GM19324 (cell line): ENCODE results near the gene IREB2.

ENCODE experiments used
- ATAC-seq: cut with Tn5 transposase; IDR thresholded peaks from one replicate; pipeline ENCODE4 v1.9.1; 2021; ENCODE audit warnings: mild to moderate bottlenecking, moderate library complexity; ENCODE audit not compliant: unreplicated experiment, low FRiP score

IREB2 gene

DNA sequence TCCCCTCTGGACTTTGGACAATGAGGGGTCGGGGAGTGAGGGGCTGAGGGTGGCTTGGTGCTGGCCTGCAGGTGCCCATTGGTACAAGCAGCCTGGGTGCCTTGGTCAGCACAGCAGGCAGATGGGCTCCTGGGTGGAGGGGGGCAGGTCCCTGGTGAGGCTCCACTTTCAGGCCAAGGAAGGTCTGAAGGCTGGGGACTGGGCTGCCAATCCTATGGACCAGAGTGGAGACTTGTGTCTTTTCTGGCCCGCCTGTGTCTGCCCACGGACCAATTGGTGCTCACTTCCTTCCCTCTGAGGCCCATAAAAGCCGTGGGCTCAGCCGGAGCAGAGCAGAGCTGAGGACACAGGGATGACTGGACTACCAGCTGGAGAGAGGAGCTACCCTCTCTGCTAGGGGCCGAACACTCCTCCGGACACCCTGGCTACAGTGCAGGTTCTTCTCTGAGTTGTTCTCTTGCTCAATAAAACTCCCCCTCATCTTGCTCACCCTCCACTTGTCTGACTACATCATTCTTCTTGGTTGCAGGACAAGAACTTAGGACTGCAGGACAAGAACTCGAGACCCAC is 31.9 kb upstream of the IREB2 start:
- ATAC-seq = no peak

DNA sequence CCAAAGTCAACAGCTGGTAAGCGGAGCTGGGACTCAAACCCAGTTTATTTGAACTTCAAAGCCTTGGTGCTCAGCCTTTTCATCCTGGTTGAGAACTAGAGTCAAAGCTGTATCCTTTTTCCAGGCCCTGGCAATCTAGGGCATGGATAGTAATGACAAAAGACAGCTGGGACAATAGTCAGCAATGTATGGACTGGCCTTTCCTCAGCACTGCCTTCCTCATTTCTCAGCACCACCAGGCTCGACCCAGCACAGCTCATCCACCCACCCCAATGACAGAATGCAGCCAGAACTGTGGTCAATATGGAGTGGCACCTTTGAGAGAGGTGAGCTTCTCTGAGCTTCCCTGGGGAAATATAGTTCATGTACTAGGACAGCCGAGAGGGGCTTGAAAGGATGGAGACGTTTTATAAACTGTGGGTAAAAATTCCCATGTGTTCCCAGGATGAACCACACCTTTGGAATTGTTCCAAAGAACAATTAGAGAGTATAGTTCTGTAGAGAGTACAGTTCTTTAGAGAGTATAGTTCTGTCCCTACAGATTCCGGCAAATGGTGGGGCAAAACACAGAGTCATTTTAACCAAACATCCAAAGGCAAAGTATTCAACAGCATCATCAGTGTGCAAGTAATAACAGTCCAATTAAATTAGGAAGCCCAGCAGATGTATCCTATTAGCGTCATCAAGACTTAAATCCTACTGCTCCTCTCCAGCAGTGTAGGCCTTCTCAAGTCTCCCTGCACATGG is 30.2 kb upstream of the IREB2 start:
- ATAC-seq = no peak

DNA sequence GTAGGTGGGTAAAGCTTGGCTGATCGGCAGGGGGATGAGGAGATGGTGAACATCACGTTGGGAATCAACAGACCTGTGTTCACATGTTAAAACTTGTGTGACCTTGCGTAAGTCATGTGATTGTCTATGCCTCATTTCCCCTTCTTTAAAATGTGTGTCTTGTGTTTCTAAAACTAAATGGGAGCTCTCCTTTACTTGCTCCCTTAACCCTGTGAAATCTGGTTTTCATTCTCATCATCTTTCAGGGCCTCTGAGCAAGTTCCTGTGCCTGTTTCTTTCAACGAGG is 29.7 kb upstream of the IREB2 start:
- ATAC-seq = no peak

DNA sequence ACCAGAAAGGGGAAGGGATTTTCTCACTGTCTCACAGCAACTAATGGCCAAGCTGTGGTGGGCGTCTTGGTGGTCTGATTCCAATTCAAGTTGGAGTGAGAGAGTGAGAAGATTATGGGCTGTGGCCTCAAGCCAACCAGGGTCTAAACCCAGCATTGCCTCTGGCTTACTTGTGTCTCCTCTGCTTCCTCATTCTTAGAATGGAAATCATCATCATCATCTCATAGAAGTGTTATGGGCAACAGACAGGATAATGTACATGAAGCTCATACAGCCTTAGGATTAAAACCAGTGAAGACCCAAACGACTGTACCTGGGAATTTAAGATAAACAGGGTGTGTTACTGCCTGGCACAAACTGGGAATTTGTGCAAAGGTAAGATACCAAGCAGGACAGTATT is 29.1 kb upstream of the IREB2 start:
- ATAC-seq = no peak

DNA sequence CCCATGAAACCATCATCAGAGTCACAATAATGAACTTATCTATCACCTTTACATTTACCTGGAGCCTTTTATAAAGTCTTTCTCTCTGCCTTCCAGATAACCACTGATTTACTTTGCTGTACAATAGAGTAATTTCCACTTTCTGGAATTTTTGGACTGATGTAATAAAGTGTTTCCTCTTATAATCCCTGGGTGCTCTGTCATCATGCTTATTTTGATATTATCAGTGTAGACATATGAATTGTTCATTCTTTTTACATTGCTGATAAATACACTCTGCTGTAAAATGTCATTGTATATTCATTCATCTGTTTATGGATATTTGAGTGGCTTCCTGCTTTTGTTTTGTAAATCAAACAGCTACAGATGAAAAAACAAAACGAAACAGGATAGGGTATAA is 27.0 kb upstream of the IREB2 start:
- ATAC-seq = no peak

DNA sequence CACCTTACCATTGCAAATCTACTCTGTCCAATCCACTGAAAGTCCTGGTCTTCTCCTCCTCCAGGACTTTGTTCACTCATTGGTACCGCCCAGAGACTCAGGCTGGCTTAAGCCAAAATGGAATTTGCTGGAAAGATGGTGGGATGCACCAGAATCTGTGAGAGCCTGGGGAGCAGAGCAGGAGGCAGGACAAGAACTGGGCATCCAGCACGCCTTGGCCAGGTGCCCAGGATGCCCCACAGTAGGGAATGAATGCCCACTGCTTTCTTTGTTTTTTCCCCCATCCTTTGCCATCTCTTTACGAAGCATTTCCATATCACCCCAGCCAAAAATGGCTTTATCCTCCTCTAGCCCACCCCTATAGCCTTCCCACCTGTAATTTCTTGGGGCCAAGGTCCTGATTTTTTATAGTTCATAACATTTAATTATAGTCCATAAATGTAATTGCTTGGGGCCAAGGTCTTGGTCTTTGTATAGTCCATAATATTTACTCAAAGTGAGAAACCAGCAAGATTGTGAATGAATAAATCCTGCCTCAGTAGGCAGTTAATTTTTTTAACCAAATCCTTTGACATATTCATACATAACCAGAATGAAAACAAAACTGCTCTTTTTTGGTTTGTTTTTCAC is 23.3 kb upstream of the IREB2 start:
- ATAC-seq = no peak

DNA sequence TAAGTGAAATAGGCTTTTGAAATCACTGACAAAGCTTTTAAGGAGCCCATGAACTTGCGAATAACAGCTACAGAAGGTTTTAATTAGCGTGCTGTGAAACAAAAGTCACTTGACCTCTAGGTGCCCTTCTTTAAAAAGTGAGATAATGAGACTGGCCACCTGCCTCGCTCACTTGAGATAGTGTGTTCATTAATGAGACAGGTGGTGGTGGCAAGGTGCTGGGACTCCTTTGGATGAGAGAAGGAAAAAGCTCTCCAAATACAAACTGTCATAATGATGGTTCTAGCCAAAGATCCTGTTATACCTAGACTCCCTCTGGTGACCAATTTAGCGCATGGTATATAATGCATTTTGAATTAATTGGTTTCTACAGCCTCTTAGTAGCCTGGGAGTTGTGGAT is 22.7 kb upstream of the IREB2 start:
- no peak for ATAC-seq

DNA sequence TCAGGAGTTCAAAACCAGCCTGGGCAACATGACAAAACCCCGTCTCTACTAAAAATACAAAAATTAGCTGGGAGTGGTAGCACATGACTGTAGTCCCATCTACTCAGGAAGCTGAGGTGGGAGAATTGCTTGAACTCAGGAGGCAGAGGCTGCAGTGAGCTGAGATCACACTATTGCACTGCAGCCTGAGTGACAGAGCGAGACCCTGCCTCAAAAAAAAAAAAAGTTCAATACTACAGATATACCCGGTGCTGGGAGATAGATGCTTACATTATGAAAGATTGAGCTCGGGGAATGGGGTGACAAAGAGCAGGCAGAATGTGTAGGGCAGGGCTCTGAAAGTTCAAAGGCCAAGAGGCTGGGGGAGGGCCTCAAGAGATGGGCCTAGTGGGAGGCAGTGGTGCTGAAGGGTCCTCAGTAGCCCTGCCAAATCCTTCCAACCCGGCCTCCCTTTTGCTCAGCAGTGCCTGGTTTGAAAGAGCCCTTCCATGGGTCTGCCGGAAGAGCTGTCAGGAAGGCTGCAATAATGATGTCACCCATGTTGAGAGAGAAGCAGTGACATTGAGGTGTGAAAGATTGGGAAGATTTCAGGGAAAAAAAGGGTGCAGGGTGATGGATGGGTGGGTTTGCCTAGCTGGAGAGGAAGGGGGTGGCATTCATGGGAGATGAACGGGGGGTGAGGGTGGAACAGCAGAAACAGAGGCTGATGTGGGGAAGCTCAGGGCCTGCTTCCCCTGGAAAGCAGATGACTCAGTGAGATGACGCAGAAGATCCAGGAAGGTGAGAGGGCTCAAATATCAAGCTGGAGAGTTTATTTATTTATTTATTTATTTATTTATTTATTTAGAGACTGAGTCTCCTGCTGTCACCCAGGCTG is 20.0 kb upstream of the IREB2 start:
- ATAC-seq = no peak

DNA sequence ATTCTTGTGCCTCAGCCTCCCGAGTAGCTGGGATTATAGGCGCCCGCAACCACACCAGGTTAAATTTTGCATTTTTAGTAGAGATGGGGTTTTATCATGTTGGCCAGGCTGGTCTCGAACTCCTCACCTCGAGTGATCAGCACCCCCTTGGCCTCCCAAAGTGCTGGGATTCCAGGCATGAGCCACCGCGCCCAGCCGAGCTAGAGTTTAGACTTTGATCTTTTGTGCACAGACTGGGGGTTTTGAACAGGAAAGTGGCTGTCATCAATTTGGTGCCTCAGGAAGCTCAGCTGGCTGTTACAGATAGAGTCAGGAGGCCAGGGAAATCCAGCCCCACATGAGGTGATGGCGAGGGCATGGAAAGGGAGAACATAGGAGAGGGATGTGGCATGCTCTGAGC is 19.3 kb upstream of the IREB2 start:
- no peak for ATAC-seq

DNA sequence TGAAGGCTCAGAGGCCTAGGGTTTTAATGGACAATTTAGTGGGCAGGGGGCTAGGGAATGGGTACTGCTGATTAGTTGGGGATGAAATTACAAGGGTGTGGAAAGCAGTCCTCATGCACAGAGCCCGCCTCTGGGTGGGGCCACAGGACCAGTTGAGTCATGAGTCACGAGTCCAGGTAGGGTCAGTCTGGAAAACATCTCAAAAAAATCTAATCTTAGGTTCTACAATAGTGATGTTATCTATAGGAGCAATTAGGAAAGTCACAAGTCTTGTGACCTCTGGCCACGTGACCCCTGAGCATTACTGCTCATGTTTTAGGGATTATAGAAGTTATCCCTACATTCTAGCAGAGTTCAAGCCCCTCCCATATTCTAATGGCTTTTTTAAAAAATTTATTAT is 18.6 kb upstream of the IREB2 start:
- ATAC-seq = no peak

DNA sequence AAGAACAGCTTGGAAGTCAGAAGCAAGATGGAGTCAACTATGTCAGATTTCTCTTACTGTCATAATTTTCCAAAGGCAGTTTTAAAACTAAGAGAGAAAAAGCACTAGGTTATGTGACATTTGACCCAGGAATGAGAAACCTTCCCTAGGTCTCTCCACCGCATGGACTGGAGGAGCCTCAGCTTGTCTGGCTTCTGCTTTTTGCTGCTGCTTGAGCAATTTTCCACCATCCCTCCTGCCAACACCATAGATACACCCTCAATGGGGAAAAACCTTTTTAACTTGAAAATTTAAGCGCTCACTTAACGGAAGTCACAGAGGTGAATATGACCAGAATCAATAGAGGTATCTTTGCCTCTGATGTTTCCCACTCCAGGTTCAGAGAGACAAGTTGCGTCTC is 17.8 kb upstream of the IREB2 start:
- no peak for ATAC-seq

DNA sequence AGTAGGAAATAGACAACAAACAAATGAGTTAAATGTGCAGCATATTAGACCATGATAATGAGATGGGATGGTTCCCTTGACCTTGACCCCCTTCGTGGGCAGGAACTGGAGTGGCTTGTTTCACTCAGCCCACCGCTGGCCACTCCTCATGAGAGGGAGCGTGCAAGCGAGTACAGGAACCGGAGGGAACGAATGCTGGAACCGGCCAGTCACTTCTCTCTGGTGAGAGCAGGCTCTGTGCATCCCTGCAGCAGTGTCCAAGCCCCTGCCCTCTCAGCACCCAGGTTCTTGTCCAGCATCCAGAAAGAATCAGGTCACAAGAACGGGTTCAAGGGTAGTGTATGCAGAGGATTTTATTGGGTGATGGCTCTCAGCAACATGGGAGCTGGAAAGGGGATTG is 17.2 kb upstream of the IREB2 start:
- ATAC-seq = no peak

DNA sequence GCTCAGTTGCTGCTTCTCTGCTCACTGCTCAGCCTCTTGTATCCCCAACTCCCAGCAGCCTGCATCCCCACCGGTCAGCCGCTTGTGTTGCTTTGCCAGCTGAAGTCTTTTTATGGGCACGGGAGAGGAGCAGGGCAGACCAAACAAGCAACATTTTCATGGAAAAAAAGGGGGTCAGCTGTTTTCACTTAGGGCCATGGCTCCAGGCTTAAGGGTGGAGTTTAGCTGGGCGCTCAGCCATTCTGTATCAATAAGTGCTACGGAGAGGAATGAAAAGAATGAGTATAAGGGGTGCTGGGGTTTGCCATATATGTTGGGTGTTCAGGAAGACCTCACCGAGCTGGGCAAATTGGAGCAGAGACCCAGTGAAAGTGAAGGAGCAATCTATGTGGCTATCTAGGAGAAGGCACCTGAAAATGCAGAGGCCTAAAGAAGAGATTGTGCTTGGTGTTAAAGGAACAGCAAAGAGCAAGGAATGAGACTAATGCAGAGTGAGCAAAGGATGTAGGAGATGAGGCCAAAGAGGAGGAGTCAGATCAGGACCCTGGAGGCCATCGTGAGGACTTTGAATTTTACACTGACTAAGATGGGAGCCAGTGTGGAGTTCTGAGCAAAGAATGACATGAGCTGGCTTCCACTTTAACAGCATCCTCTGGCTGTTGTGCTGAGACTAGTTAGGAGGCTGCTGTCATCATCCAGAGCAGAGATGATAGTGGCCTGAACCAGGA is 16.6 kb upstream of the IREB2 start:
- ATAC-seq = no peak

DNA sequence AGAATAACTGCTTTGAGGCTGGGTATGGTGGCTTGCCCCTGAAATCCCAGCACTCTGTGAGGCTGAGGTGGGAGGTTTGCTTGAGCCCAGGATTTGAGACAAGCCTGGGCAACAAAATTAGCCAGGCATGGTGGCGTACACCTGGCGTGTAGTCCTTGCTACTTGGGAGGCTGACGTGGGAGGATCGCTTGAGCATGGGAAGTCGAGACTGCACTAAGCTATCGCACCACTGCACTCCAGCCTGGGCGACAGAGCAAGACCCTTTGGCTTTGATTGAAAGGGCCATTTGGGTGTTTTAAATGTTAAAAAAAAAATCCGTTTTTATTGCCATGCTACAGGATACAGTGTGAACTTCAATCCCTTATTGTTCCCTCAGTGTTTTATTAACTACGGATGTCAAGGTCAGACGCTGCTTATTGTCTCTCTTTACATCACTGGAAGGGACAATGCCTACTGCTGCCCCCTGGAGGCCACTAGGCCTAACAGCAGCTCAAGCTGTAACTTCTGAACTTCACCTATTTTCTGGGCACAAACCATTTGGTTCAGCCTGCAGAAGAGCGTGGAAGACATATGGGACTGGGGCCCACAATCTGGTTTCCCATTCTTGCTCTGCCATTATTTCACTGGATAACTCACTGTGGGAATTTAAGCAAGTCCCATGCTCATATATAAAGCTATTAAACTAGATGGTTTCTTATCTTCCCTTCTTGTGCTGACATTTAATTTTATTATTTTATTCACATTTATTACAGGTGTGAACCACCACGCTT is 15.3 kb upstream of the IREB2 start:
- ATAC-seq = no peak

DNA sequence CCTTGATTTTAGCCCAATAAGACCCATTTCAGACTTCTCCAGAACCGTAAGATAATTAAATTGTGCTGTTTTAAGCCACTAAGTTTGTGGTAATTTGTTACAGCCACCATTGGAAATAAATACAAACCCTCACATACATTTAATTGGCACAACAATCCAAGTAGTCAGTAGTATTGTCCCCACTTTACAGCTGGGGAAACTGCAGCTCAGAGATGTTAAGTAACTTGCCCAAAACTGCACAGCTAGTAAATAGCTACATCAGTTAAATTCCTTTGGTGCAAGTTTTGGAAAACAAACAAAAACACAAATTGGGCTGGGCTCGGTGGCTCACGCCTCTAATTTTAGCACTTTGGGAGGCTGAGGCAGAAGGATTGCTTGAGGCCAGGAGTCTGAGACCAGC is 13.3 kb upstream of the IREB2 start:
- ATAC-seq = no peak

DNA sequence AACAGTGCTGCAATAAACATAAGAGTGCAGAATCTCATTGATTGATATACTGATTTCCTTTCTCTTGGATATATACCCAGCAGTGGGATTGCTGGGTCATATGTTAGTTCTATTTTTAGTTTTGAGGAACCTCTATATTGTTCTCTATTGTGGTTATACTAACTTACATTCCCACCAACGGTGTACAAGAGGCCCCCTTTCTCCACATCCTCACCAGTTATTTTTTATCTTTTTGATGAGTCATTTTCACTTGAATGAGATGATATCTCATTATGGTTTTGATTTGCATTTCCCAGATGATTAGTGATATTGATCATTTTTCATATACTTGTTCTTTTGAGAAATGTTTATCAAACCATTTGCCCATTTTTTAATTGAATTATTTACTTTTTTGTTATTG is 12.4 kb upstream of the IREB2 start:
- no peak for ATAC-seq

DNA sequence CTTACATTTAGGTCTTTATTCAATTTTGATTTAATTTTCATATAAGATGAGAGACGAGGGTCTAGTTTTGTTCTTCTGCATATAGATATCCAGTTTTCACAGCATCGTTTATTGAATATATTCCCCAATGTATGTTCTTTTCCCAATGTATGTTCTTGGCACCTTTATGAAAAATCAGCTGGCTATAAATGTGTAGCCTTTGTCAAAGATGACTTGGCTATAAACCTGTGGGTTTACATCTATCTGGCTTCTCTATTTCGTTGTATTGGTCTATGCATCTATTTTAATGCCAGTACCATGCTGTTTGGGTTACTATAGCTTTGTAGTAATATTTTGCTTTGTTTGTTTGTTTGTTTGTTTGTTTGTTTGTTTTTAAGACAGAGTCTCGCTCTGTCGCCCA is 11.7 kb upstream of the IREB2 start:
- no peak for ATAC-seq

DNA sequence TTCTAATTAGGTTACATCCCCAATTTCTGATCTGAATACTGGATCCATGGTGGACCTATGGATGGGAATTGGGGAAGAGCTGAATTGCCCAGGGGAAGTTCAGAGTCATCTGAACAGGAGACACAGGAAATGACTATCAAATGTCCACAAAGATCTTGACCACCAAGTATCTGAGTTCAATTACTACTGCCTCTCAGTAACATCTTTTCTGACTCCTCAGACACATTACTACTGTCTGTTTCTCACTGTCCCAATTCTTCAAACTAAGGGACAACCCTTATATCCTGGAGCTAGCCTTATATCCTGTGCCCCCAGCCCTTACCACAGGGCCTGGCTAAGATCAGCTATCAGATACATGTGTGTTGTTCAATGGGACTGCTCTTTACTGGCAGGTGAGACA is 10.1 kb upstream of the IREB2 start:
- no peak for ATAC-seq

DNA sequence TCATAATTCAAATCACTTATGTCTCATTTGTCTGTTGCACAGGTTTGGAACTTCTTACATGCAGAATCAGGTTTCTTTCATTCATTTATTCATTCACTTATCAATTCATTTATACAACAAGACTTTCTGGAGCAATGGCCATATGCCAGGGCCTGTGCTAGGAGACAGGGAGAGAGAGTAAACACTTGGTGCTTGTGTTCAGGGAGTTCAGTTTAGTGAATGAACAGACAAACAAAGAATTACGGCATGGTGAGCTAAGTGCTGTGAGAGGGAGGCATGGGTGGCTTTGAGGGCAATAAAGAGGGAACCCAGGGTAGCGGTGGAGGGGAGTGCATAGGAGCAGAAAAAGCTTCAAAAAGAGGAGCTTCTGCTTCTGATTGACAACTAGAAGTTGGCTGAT is 8.5 kb upstream of the IREB2 start:
- ATAC-seq = no peak

DNA sequence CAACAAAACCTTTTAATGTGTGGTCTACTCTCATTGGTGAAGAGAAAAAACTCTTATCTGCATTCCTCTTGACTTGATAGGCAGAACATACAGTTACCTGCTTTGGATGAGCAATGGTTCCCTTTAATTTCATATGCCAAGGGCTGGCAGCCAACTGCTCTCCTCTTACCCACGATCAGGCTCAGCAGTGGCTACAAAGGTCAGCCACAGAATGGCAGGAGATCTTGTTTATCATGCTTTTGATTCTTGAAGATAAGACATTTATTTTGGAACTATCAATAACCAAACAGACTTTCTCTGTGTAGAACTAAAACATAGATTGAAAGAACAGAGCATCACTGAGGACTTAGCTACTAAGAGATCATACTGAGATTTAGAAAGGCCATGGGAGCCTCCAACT is 6.1 kb upstream of the IREB2 start:
- no peak for ATAC-seq
